Epithelial cell of proximal tubule (primary cell): Measurements from ENCODE around the gene AP3M1. TPM values are rescaled to one million over a fixed set of nuclear protein-coding genes. Genes with fewer than 3 reads are reported as not detected.

Experiments
- DNase-seq: peaks from one replicate; pipeline ENCODE4 v3.0.0-alpha.2; 2011; ENCODE audit warnings: low read depth
- H3K4me3 ChIP-seq: 2 replicates; pipeline ENCODE4 v1.5.1; 2011; ENCODE audit warnings: low read depth, mild to moderate bottlenecking, low read length
- CTCF ChIP-seq: conservative IDR thresholded peaks from 2 replicates; pipeline ENCODE4 v1.5.1; 2012; ENCODE audit warnings: low read depth, mild to moderate bottlenecking, low read length
- total RNA-seq: library from RNA; depleted of rRNA; stranded (reverse); fragments of >200 nt; gene quantifications from 2 replicates; pipeline ENCODE4 v1.2.3, GENCODE V29; 2015

AP3M1 gene
- total RNA-seq, 1 donor from 2014 or later = 39.3 TPM

DNA sequence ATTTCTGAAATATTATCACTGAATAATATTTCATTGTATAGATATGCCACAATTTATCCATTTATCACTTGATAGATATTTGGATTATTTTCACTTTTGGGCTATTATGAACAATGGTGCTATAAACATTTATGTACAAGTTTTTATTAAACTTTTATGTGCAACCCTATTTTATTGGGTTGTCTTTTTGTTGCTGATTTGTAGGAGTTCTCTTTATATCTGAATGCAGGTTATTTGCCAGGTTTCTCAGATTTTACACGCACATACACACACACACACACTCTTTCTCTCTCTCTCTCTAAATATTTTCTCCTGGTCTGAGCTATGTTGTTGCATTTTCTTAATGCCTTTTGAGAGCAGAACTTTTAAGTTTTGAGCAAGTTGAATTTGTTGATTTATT, 36.6 kb upstream of the AP3M1 start:
- H3K4me3 ChIP-seq = no peak overlapping the region
- DNase-seq = no peak
- no peak for TF ChIP-seq CTCF

DNA sequence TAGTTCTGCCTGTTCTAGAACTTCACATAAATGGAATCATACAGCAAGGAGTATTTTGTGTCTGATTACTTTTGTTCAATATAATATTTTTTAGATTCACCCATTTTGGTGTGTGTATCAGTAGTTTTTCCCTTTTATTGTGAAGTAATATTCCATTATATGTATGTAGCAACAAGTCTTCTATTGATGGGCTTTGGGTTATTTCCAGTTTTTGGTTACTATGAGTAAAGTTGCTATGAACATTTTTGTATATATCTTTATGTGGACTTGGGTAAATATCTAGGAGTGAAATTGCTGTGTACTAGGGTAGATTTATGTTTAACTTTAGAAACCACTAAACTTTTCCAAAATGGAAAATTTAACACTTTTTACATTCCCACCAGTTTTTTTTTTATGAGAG, 36.0 kb upstream of the AP3M1 start:
- H3K4me3 ChIP-seq = no peak overlapping the region
- TF ChIP-seq CTCF = no peak
- no peak for DNase-seq

DNA sequence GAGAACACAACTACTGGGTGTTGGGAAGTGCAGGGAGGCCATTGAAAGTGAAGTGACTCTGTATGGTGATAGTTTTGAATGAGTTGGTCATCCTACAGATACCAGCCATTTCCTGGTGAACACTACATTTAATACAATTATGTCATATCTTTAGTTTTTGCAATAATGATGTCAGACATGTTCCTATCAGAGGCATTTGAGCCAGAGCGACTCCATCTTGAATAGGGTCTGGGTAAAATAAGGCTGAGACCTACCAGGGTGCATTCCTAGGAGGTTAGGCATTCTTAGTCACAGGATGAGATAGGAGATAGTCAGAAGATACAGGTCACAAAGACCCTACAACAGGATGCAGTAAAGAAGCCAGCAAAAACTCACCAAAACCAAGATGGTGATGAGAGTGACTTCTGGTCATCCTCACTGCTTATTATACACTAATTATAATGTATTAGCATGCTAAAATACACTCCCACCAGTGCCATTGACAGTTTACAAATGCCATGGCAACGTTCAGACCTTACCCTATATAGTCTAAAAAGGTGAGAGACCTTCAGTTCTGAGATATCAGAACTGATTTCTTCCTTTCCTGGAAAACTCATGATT, 28.6 kb upstream of the AP3M1 start:
- no peak for DNase-seq
- H3K4me3 ChIP-seq = no peak overlapping the region
- no peak for TF ChIP-seq CTCF

DNA sequence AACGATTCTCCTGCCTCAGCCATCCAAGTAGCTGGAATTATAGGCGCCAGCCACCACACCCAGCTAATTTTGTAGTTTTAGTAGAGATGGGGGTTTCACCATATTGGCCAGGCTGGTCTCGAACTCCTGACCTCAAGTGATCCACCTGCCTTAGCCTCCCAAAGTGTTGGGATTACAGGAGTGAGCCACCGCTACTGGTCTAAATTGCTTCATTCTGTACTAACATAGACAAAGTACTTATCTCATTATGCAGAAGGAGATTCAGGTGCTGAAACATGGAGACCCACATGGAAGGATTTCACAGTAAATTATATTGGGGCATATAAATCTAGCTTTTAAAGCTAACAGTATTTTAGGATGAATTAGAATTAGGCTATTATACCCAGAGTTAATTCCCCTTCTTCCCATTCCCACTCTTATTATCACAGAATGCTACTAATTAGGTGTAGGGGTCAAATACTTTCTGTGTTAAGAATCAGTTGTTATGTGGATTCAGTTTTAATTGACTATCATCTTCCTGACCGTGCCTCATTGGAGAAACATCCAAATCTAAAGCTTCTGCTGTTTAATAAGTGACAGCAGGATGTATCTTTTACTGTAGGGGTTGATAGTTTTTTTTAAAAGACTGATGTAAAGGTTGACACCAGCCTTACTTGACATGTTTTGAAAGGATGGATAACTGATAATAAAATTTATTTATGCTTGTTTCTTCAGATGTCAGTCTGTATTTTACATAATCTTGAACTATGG, 27.6 kb upstream of the AP3M1 start:
- no peak overlapping the region for H3K4me3 ChIP-seq
- DNase-seq = no peak
- TF ChIP-seq CTCF = no peak

- no peak for DNase-seq
- H3K4me3 ChIP-seq = peak overlapping the region; percentile 97
- TF ChIP-seq CTCF = no peak
These were observed 26.6 kb upstream of the AP3M1 start for GRCh38 chr10:74177140-74177677.

GRCh38 chr10:74176380-74177139, 25.9 kb upstream of the AP3M1 start:
- peak overlapping the region; percentile 97 for H3K4me3 ChIP-seq
- DNase-seq = peak; percentile 48
- TF ChIP-seq CTCF = no peak
